Parathyroid adenoma (tissue), 2 donors: ENCODE measurements around the gene PABPN1.

Experiments
- H2AFZ ChIP-seq: fragments of 300-600 bp; sonication (generic); one replicate; pipeline ENCODE4 v1.7.0; 2017; ENCODE audit warnings: antibody characterized with exemption, mild to moderate bottlenecking
- H3K27ac ChIP-seq: fragments of 300-600 bp; sonication (generic); one replicate; pipeline ENCODE4 v1.7.0; 2017
- H3K27me3 ChIP-seq: fragments of 300-600 bp; sonication (generic); one replicate; pipeline ENCODE4 v1.7.0; 2017; ENCODE audit warnings: low read length; ENCODE audit not compliant: control insufficient read depth, insufficient read depth
- H3K36me3 ChIP-seq: fragments of 300-600 bp; sonication (generic); one replicate; pipeline ENCODE4 v1.7.0; 2017; ENCODE audit warnings: low read length; ENCODE audit not compliant: control insufficient read depth, insufficient read depth
- H3K4me1 ChIP-seq: fragments of 300-600 bp; sonication (generic); one replicate; pipeline ENCODE4 v1.7.0; 2017; ENCODE audit warnings: control low read depth
- H3K4me2 ChIP-seq: fragments of 300-600 bp; sonication (generic); one replicate; pipeline ENCODE4 v1.7.0; 2017; ENCODE audit warnings: low read length
- H3K4me3 ChIP-seq: fragments of 300-600 bp; sonication (generic); one replicate; pipeline ENCODE4 v1.7.0; 2017; ENCODE audit warnings: low read depth, low read length
- H3K79me2 ChIP-seq: fragments of 300-600 bp; sonication (generic); one replicate; pipeline ENCODE4 v1.7.0; 2017; ENCODE audit warnings: control low read depth
- H3K9ac ChIP-seq: fragments of 300-600 bp; sonication (generic); one replicate; pipeline ENCODE4 v1.7.0; 2017; ENCODE audit warnings: mild to moderate bottlenecking
- H3K9me3 ChIP-seq: fragments of 300-600 bp; sonication (generic); one replicate; pipeline ENCODE4 v1.7.0; 2017; ENCODE audit warnings: low read length; ENCODE audit not compliant: control insufficient read depth
- TF ChIP-seq, protein P1 (sequence below): fragments of 300-600 bp; sonication (generic); IDR thresholded peaks from one replicate; pipeline ENCODE4 v1.7.0; 2017; ENCODE audit warnings: antibody characterized with exemption, mild to moderate bottlenecking
- donor health status: primary hyperparathyroidism.

Gene PABPN1

DNA sequence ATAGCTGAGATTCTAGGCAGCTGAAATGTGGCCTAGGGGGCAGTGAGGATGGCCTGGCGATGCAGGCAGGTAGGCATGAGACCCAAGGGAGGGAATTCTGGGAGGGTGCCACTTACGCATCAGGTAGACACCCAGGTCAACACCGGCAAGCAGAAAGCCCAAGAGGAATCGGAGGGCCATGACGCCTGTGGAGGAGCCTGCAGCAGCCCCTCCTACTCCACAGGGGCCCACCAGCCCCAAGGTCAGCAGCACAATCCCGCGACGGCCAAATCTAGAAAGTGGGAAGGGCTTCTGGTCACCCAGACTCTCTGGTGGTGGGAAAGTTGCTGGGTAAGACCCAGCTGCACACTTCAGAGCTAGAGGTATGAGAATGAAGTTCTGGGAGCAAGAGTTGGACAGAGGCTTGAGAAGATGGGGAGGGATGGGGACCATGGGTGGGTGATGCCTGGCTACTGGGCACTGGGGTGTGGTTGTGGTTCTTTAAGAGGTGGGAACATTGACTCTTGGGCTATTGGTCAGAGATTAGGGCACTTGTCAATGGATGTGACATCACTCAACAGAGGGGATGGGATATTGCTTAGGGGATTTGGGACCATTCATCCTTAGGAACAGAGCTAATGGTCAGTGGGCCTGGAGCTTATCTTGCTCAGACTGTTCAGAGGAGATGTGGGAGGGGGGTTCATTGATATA is 28.0 kb downstream of the PABPN1 start:
- Histone ChIP-seq H3K27ac (no peak overlapping the region), H3K36me3 (no peaks in the 10 kb centered on the region), H3K4me1 (peaks cover 7% of the 10 kb centered on the region), H3K9ac (no peak overlapping the region), H3K4me2 (no peak overlapping the region), H3K27me3 (no peaks in the 10 kb centered on the region), H3K4me3 (no peak overlapping the region), H3K9me3 (no peaks in the 10 kb centered on the region), H3K79me2 (no peaks in the 10 kb centered on the region), H2AFZ (no peak overlapping the region)
- TF ChIP-seq, protein P1, sequence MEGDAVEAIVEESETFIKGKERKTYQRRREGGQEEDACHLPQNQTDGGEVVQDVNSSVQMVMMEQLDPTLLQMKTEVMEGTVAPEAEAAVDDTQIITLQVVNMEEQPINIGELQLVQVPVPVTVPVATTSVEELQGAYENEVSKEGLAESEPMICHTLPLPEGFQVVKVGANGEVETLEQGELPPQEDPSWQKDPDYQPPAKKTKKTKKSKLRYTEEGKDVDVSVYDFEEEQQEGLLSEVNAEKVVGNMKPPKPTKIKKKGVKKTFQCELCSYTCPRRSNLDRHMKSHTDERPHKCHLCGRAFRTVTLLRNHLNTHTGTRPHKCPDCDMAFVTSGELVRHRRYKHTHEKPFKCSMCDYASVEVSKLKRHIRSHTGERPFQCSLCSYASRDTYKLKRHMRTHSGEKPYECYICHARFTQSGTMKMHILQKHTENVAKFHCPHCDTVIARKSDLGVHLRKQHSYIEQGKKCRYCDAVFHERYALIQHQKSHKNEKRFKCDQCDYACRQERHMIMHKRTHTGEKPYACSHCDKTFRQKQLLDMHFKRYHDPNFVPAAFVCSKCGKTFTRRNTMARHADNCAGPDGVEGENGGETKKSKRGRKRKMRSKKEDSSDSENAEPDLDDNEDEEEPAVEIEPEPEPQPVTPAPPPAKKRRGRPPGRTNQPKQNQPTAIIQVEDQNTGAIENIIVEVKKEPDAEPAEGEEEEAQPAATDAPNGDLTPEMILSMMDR, result no peak

DNA sequence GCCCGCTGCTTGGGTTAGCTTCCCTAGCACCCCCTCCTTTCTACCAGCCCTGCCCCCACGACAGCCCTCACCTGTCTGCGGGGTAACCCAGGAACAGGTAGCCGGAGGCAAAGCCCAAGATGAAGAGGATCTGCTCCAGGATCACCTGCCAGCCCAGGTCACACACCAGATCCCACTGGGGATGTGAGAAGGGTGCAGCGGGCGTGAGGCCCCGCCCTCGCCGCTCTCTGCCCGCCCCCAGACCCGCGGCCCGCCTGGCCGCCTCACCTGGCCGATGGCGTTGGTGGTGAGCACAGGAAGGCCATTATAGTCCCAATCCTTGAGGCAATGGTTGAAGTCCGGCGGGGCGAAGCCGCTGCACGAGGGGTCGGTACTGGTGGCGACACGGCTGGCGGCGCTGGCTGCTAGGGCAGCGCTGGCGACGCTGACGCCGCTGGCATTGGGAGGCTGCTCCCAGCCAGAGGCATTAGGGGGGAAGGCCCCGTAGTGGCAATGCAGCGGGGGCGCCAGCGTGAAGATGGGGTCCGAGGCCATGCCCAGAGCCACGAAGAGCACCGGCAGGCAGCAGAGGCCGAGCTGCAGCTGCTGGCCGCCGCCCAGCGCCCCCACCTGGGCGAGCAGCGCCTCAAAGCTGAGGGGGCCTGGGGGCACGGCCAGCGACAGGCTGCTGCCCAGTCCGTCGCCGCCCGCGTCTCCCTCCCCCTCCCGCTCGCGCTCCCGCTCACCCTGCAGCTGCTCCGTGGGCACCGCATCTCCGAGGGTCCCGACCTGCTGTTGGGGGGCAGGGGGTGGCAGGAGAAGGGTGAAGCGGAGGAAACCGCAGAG is 30.6 kb downstream of the PABPN1 start:
- Histone ChIP-seq H3K4me1 (peaks cover 7% of the 10 kb centered on the region), H3K27me3 (no peaks in the 10 kb centered on the region), H3K79me2 (no peaks in the 10 kb centered on the region), H3K36me3 (no peaks in the 10 kb centered on the region), H3K4me2 (peak overlapping the region; percentile 91), H3K9ac (peak overlapping the region; percentile 56), H2AFZ (peak overlapping the region; percentile 89), H3K4me3 (peak overlapping the region; percentile 51), H3K9me3 (no peaks in the 10 kb centered on the region), H3K27ac (peak overlapping the region; percentile 39)
- TF ChIP-seq, protein P1, result no peak

DNA sequence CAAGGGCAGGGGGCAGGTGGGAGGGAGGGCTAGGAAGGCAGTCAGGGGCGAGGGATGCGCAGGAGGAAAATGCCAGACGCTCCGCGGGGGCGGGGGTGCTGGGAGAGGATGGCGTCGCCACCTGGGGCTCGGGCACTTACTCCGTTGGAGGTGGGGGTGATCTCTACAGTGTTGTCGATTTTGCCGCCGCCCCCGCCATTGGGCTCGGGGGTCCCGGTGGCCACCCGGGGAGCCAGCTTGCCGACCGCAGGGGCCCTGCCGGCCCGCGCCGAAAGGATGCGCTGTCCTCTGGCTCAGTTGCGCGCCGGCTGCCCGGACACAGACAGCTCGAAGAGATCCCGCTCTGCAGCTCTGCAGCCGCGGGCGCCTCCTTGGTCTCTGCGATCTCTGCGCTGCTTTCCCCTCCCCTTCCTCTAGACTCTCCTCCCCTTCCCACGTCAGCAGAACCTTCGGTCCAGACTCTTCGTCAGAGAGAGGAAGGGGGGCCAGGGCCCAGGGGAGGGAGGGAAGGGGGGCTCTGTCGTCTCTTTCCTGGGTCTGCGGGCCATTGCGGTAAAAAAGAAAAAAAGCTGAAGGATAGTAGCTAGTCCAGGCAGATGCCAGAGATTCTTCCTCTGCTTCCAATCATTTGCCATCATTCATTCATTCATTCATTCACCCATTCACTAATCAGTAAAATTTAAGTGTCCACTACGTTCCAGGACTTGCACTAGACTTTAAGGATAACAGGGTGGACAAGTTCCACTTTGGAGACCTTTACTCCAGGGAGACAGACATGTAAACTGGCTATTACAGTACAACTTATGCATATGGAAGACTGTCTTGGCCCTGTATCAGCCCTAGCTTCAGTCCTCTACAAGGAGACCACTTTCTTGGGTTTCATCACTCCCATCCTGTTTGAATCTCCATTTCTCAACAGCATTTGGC is 31.5 kb downstream of the PABPN1 start, which contains the start of gene SLC22A17:
TSS of gene SLC22A17 (minus strand) at position 382 of the 927 bp plus-strand sequence.
- Histone ChIP-seq H3K9me3 (no peaks in the 10 kb centered on the region), H3K4me3 (peak within 1 kb of the TSS; percentile 51), H3K36me3 (no peaks in the 10 kb centered on the region), H3K4me2 (peak within 1 kb of the TSS; percentile 91), H3K9ac (peak within 1 kb of the TSS; percentile 56), H3K27me3 (no peaks in the 10 kb centered on the region), H3K27ac (peak within 1 kb of the TSS; percentile 39), H3K79me2 (no peaks in the 10 kb centered on the region), H2AFZ (peak within 1 kb of the TSS; percentile 89), H3K4me1 (peaks cover 7% of the 10 kb centered on the region)
- TF ChIP-seq, protein P1, result no peak

DNA sequence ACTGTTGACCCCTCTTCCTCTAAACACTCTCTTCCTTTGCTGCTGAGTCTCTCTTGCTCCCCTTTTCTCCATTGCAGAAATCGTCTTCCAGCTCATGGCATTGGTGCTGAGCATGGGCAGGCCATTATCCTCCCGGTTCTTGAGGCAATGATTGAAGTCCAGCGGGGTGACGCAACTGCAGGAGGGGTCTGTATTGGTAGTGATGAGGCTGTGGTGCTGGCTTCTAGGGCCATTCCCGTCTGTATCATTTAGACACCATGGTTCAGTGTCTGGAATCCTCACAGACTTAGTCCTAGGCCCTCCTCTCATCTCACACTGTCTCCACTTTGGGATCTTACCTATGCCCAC is 32.1 kb downstream of the PABPN1 start:
- Histone ChIP-seq H3K9me3 (no peaks in the 10 kb centered on the region), H3K27me3 (no peaks in the 10 kb centered on the region), H3K4me1 (peaks cover 7% of the 10 kb centered on the region), H3K79me2 (no peaks in the 10 kb centered on the region), H3K9ac (no peak overlapping the region), H3K36me3 (no peaks in the 10 kb centered on the region), H3K27ac (no peak overlapping the region), H3K4me2 (no peak overlapping the region), H3K4me3 (no peak overlapping the region), H2AFZ (no peak overlapping the region)
- TF ChIP-seq, protein P1, result no peak
